Measurements from ENCODE around the gene ZNF793. TPM values are rescaled to one million over a fixed set of nuclear protein-coding genes. Genes with fewer than 3 reads are reported as not detected.

ZNF793 gene
- total and polyA plus RNA-seq, 10 of the 15 experiments (the other 5 are each of a cell fraction or from before 2014, with no cell fraction given) = 0.10 to 1.1 (median 0.30) TPM

- in situ Hi-C loops (cut with MboI) = no loop called here
- Histone ChIP-seq H3K36me3 (ENCODE audit: control insufficient read depth in 2 of 2, insufficient read depth in 2 of 2, low read length in 1 of 2) (no peaks in the 10 kb centered on the region), H3K27ac (ENCODE audit: control insufficient read depth, insufficient read depth) (no peak overlapping the region), H3K27me3 (replicated peaks in 1 of 2; ENCODE audit: control insufficient read depth in 2 of 2, insufficient read depth in 2 of 2, low read length in 1 of 2) (no peaks in the 10 kb centered on the region), H3K4me1 (ENCODE audit: control insufficient read depth, insufficient read depth, low read length) (no peaks in the 10 kb centered on the region), H3K79me2 (ENCODE audit: control insufficient read depth, insufficient read depth, low read length) (no peaks in the 10 kb centered on the region), H3K4me3 (no peak overlapping the region), H3K9ac (ENCODE audit: control insufficient read depth, insufficient read depth, low read length) (no peak overlapping the region), H4K20me1 (ENCODE audit: control insufficient read depth, insufficient read depth) (no peaks in the 10 kb centered on the region), H2AFZ (ENCODE audit: control insufficient read depth, low read depth, low read length) (no peak overlapping the region), H3K9me3 (replicated peaks; ENCODE audit: control insufficient read depth, insufficient read depth, low read length) (peaks cover 10% of the 10 kb centered on the region; the same call in 2 of the 3 replicates), H3K4me2 (ENCODE audit: control insufficient read depth, insufficient read depth) (no peak overlapping the region)
- intact Hi-C loops (cut with micrococcal nuclease; ENCODE audit: unreplicated experiment) = no loop called here
- WGBS (ENCODE audit: insufficient coverage, insufficient replicate concordance, low lambda C conversion rate, missing lambda C conversion rate) = 68% methylated on average over 2 of the region's 2 CpGs
- FAIRE-seq (no peak), ATAC-seq (no peak), DNase-seq (ENCODE audit: low read depth, low spot score) (no peak)
- BruUV-seq (replicated peaks) = no TSS peak
- TF ChIP-seq IKZF1 (conservative IDR thresholded peaks at IDR 0.05) = no peak
- no peak for TF ChIP-seq YY1 (IDR thresholded peaks at IDR 0.05; ENCODE audit: low read depth, low read length)
- TF ChIP-seq ZSCAN29 (IDR thresholded peaks at IDR 0.05) = no peak
- TF ChIP-seq E4F1 (IDR thresholded peaks at IDR 0.05; ENCODE audit: borderline replicate concordance, partially characterized antibody) = no peak
- no peak for TF ChIP-seq MYB (IDR thresholded peaks at IDR 0.05; ENCODE audit: borderline replicate concordance, low read depth, low read length)
- no peak for TF ChIP-seq USF1 (IDR thresholded peaks at IDR 0.05; ENCODE audit: borderline replicate concordance, extremely low read length, insufficient read depth, low read depth, low read length)
- TF ChIP-seq EP300 (IDR thresholded peaks at IDR 0.05; ENCODE audit: borderline replicate concordance in 1 of 2, control insufficient read depth in 1 of 2, low read depth in 2 of 2, low read length in 2 of 2) = no peak
- TF ChIP-seq ATF2 (IDR thresholded peaks at IDR 0.05; ENCODE audit: low read length) = no peak
- TF ChIP-seq BRCA1 (IDR thresholded peaks at IDR 0.05; ENCODE audit: low read depth, low read length) = no peak
- TF ChIP-seq SIN3A (IDR thresholded peaks at IDR 0.05; ENCODE audit: low read depth, low read length) = no peak
- TF ChIP-seq TBL1XR1 (IDR thresholded peaks at IDR 0.05; ENCODE audit: low read depth, low read length) = no peak
- TF ChIP-seq, protein P1, sequence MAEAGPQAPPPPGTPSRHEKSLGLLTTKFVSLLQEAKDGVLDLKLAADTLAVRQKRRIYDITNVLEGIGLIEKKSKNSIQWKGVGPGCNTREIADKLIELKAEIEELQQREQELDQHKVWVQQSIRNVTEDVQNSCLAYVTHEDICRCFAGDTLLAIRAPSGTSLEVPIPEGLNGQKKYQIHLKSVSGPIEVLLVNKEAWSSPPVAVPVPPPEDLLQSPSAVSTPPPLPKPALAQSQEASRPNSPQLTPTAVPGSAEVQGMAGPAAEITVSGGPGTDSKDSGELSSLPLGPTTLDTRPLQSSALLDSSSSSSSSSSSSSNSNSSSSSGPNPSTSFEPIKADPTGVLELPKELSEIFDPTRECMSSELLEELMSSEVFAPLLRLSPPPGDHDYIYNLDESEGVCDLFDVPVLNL (IDR thresholded peaks at IDR 0.05; ENCODE audit: low read depth, low read length) = no peak
- no peak for TF ChIP-seq NFIC (IDR thresholded peaks at IDR 0.05; ENCODE audit: low read depth, low read length)
- no peak for TF ChIP-seq ZBED1 (IDR thresholded peaks at IDR 0.05; ENCODE audit: borderline replicate concordance)
- ChIA-PET CTCF (interaction anchor here (0.9 kb wide), 1 partner anchor 11 kb away, joined by 3 read pairs; the partner anchor contains the start of genes ZNF540 and ZNF571), POLR2A (no interaction called here), SMC1A (ENCODE audit: uncharacterized antibody, unreplicated experiment) (interaction anchor here (1.1 kb wide), 1 partner anchor 10 kb away, joined by 3 read pairs; no protein-coding TSS in a partner anchor), RAD21 (ENCODE audit: unreplicated experiment) (no interaction called here)
Observed at GRCh38 chr19:37583340-37583739, 76.6 kb downstream of the ZNF793 start.
